Caco-2 (cell line): Measurements from ENCODE around the gene SNAP47. TPM values are rescaled to one million over a fixed set of nuclear protein-coding genes. Genes with fewer than 3 reads are reported as not detected.

Experiments used
- BruUV-seq: library from RNA; stranded (reverse); fragments of 400-500 nt; replicated peaks from 2 replicates; lab custom pipeline; 2021; lab: Mats Ljungman, UMichigan
- CTCF ChIA-PET: fragments of 300-600 bp; sonication (Branson Sonifier 250); formaldehyde crosslinking; loops from one replicate; lab custom pipeline; 2022; ENCODE audit warnings: antibody characterized with exemption; lab: Charles Lee
- POLR2A ChIA-PET: fragments of 300-600 bp; sonication (Branson Sonifier 250); formaldehyde crosslinking; loops from one replicate; lab custom pipeline; 2022; ENCODE audit warnings: antibody characterized with exemption; lab: Charles Lee
- DNase-seq, 2 experiments: peaks; one replicate each; pipeline versions ENCODE4 v3.0.0 to v3.0.0-alpha.2; 2020 to 2022
- H3K27me3 ChIP-seq: replicated peaks from 2 replicates; pipeline ENCODE4 v1.6.0; 2011; ENCODE audit warnings: low read length; ENCODE audit not compliant: control insufficient read depth, insufficient read depth
- H3K36me3 ChIP-seq: 2 replicates; pipeline ENCODE4 v1.5.1; 2011; ENCODE audit warnings: low read length; ENCODE audit not compliant: control insufficient read depth, insufficient read depth
- H3K4me1 ChIP-seq: fragments of 250-450 bp; sonication (Bioruptor Pico); 2 replicates; pipeline ENCODE4 v1.5.1; 2020; ENCODE audit warnings: mild to moderate bottlenecking
- H3K4me3 ChIP-seq: 2 replicates; pipeline ENCODE4 v1.5.1; 2011; ENCODE audit warnings: low read depth, mild to moderate bottlenecking, control low read depth, low read length
- H3K9me3 ChIP-seq: fragments of 250-450 bp; sonication (Bioruptor Pico); 2 replicates; pipeline ENCODE4 v1.5.1; 2020; ENCODE audit warnings: mild to moderate bottlenecking, moderate library complexity
- H3K27ac Mint-ChIP-seq: one replicate; pipeline ENCODE4 v1.8.0; 2022; ENCODE audit warnings: mixed read lengths; ENCODE audit not compliant: unreplicated experiment
- H3K27me3 Mint-ChIP-seq: one replicate; pipeline ENCODE4 v1.8.0; 2022; ENCODE audit warnings: mixed read lengths; ENCODE audit not compliant: insufficient read depth, unreplicated experiment
- H3K36me3 Mint-ChIP-seq: one replicate; pipeline ENCODE4 v1.8.0; 2022; ENCODE audit warnings: mild to moderate bottlenecking, mixed read lengths; ENCODE audit not compliant: insufficient read depth, unreplicated experiment
- H3K4me1 Mint-ChIP-seq: one replicate; pipeline ENCODE4 v1.8.0; 2022; ENCODE audit warnings: low read depth, mixed read lengths; ENCODE audit not compliant: unreplicated experiment
- H3K4me3 Mint-ChIP-seq: one replicate; pipeline ENCODE4 v1.8.0; 2022; ENCODE audit warnings: mild to moderate bottlenecking, moderate library complexity, mixed read lengths; ENCODE audit not compliant: unreplicated experiment
- H3K9me3 Mint-ChIP-seq: one replicate; pipeline ENCODE4 v1.8.0; 2022; ENCODE audit warnings: mixed read lengths; ENCODE audit not compliant: unreplicated experiment
- intact Hi-C: fragments of 100-400 bp; cut with micrococcal nuclease; formaldehyde crosslinking; loops from one replicate; pipeline ENCODE4 v1.10.0; 2022; ENCODE audit not compliant: unreplicated experiment
- total RNA-seq: library from RNA; stranded (reverse); gene quantifications from 2 replicates; pipeline ENCODE4 v1.2.3, GENCODE V29; 2022
- TF ChIP-seq, protein P1 (sequence below), 2 experiments: fragments of 200-600 bp in 1 of 2; IDR thresholded peaks; 1 replicate in 1 of 2; 2 replicates in 1 of 2; pipeline versions ENCODE4 v1.5.1 to v1.8.0; 2011 to 2022; ENCODE audit warnings: antibody characterized with exemption in 1 of 2, control low read depth in 1 of 2, inconsistent platforms in 1 of 2, low read depth in 1 of 2, low read length in 1 of 2, mild to moderate bottlenecking in 1 of 2, moderate library complexity in 1 of 2; ENCODE audit not compliant: insufficient read depth in 1 of 2, severe bottlenecking in 1 of 2, unreplicated experiment in 1 of 2

The SNAP47 gene
- total RNA-seq, 1 experiment from 2014 or later = 29.1 TPM

DNA sequence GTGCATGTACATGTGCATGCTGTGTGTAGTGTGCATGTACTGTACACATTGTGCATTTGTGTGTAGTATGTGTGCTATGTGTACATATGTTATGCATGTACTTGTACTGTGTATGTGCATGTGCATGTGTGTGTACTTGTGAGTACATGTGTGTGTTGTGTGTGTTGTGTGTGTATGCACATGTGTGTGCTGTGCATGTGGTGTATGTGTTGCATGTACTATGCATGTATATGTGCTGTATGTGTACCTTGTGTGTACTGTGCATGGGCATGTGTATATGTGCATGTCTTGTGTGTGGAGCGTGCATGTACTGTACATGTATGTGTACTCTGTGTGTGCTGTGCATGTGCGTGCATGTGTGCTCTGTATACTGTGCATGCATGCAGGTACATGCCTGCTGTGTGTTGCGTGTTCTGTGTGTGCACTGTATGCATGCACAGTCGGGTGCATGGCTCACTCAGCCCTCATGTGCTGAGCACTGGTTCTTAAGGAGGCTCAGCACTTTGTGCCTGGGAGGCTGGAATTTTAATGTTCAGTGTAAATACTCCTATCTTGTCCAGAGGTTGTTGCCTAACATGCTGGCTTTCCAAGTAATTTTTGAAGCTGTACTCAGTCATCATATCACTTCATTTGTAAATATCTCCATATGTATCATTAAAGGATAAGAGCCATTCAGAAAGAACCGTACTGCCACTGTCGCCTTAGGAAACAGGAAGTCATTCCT, 32.3 kb downstream of the SNAP47 start:
- BruUV-seq = no TSS peak
- TF ChIP-seq, protein P1, sequence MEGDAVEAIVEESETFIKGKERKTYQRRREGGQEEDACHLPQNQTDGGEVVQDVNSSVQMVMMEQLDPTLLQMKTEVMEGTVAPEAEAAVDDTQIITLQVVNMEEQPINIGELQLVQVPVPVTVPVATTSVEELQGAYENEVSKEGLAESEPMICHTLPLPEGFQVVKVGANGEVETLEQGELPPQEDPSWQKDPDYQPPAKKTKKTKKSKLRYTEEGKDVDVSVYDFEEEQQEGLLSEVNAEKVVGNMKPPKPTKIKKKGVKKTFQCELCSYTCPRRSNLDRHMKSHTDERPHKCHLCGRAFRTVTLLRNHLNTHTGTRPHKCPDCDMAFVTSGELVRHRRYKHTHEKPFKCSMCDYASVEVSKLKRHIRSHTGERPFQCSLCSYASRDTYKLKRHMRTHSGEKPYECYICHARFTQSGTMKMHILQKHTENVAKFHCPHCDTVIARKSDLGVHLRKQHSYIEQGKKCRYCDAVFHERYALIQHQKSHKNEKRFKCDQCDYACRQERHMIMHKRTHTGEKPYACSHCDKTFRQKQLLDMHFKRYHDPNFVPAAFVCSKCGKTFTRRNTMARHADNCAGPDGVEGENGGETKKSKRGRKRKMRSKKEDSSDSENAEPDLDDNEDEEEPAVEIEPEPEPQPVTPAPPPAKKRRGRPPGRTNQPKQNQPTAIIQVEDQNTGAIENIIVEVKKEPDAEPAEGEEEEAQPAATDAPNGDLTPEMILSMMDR (IDR thresholded peaks at IDR 0.05; ENCODE audit: insufficient read depth in 1 of 2, low read depth in 1 of 2, low read length in 1 of 2, severe bottlenecking in 1 of 2, unreplicated experiment in 1 of 2) = no peak
- Mint-ChIP-seq H3K4me3 (no peak overlapping the region), H3K4me1 (no peaks in the 10 kb centered on the region), H3K9me3 (no peaks in the 10 kb centered on the region), H3K36me3 (peaks cover 27% of the 10 kb centered on the region), H3K27ac (no peak overlapping the region), H3K27me3 (no peaks in the 10 kb centered on the region)
- DNase-seq = no peak
- Histone ChIP-seq H3K4me1 (0 out of 2 replicates have a peak, but pooled peaks cover 5% of the 10 kb centered on the region), H3K27me3 (no peaks in the 10 kb centered on the region), H3K36me3 (no peaks in the 10 kb centered on the region; the same call in none of the 2 replicates), H3K9me3 (no peaks in the 10 kb centered on the region), H3K4me3 (no peak overlapping the region)
- ChIA-PET CTCF (no interaction called here), POLR2A (no interaction called here)
- intact Hi-C loops = no loop called here

GRCh38 chr1:227768125-227768439, 32.8 kb downstream of the SNAP47 start:
- Histone ChIP-seq H3K36me3 (no peaks in the 10 kb centered on the region; the same call in none of the 2 replicates), H3K27me3 (no peaks in the 10 kb centered on the region), H3K4me1 (0 out of 2 replicates have a peak, but pooled peaks cover 5% of the 10 kb centered on the region), H3K9me3 (no peaks in the 10 kb centered on the region), H3K4me3 (no peak overlapping the region)
- intact Hi-C loops = no loop called here
- POLR2A ChIA-PET = no interaction called here
- H3K36me3 Mint-ChIP-seq = peaks cover 27% of the 10 kb centered on the region
- H3K4me1 Mint-ChIP-seq = no peaks in the 10 kb centered on the region
- H3K27ac Mint-ChIP-seq = no peak overlapping the region
- DNase-seq = no peak
- no peaks in the 10 kb centered on the region for H3K27me3 Mint-ChIP-seq
- TF ChIP-seq, protein P1 (IDR thresholded peaks at IDR 0.05; ENCODE audit: insufficient read depth in 1 of 2, low read depth in 1 of 2, low read length in 1 of 2, severe bottlenecking in 1 of 2, unreplicated experiment in 1 of 2) = no peak
- no peaks in the 10 kb centered on the region for H3K9me3 Mint-ChIP-seq
- H3K4me3 Mint-ChIP-seq = no peak overlapping the region
- CTCF ChIA-PET = interaction anchor here (0.6 kb wide), 1 partner anchor 314 kb away, joined by 6 read pairs; no protein-coding TSS in a partner anchor
- no TSS peak for BruUV-seq

DNA sequence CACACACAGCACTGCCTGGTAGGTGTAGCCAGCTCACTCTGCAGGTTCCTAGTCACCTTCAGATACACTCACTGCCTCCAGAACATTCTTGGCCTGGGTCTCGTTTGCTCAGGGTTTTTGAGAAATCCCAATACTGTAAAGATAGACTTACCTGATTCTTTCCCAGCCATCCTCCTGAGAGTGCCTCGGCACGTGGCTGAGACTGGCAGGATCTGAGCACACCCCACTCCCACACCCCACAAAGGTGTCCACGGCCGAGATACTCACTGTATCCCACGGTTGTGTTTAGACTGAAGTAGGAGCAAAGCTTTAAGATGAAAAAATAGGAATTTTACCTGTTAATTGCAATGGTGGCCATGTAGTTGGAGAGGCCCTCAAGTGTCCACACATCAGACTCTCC, 33.4 kb downstream of the SNAP47 start:
- BruUV-seq = no TSS peak
- Mint-ChIP-seq H3K27ac (no peak overlapping the region), H3K4me1 (no peaks in the 10 kb centered on the region), H3K9me3 (no peaks in the 10 kb centered on the region), H3K4me3 (no peak overlapping the region), H3K36me3 (peaks cover 27% of the 10 kb centered on the region), H3K27me3 (no peaks in the 10 kb centered on the region)
- DNase-seq = no peak
- 0 out of 2 replicates have a peak, but pooled peaks cover 5% of the 10 kb centered on the region for H3K4me1 ChIP-seq
- no peaks in the 10 kb centered on the region for H3K9me3 ChIP-seq
- ChIA-PET POLR2A (no interaction called here), CTCF (interaction anchor here (0.6 kb wide), 1 partner anchor 313 kb away, joined by 6 read pairs; no protein-coding TSS in a partner anchor)
- no peak overlapping the region for H3K4me3 ChIP-seq
- intact Hi-C loops = no loop called here
- H3K27me3 ChIP-seq = no peaks in the 10 kb centered on the region
- H3K36me3 ChIP-seq = no peaks in the 10 kb centered on the region; the same call in none of the 2 replicates
- TF ChIP-seq, protein P1 (IDR thresholded peaks at IDR 0.05; ENCODE audit: insufficient read depth in 1 of 2, low read depth in 1 of 2, low read length in 1 of 2, severe bottlenecking in 1 of 2, unreplicated experiment in 1 of 2) = no peak
